Measurements from ENCODE around the gene PAK5.
A peak's percentile ranks its signal among the peaks of the same experiment; 100 is the strongest.

Gene PAK5

GRCh38 chr20:9838378-9839295 lies at the start of gene PAK5:
TSS of gene PAK5 (minus strand) at chr20:9839076. CDS start at chr20:9644328, 194,748 bp downstream.
- peak; percentile 77 for DNase-seq

GRCh38 chr20:9887706-9888105 lies 48.8 kb upstream of the PAK5 start:
- DNase-seq: no peak

GRCh38 chr20:9886227-9886626 lies 47.4 kb upstream of the PAK5 start:
- no peak for DNase-seq

GRCh38 chr20:9884666-9885065 lies 45.8 kb upstream of the PAK5 start:
- DNase-seq: no peak

- no peak for DNase-seq
These were observed 45.2 kb upstream of the PAK5 start for GRCh38 chr20:9884061-9884460.

GRCh38 chr20:9877932-9878495 lies 39.1 kb upstream of the PAK5 start:
- DNase-seq: no peak

- no peak for DNase-seq
These were observed 28.5 kb upstream of the PAK5 start for GRCh38 chr20:9867196-9867980.

- no peak for DNase-seq
These were observed 13.7 kb upstream of the PAK5 start for GRCh38 chr20:9852566-9852965.

- no peak for DNase-seq
These were observed 750 bp upstream of the PAK5 start for GRCh38 chr20:9839626-9840025.

- no peak for DNase-seq
These were observed 870 bp downstream of the PAK5 start for GRCh38 chr20:9838035-9838377.

GRCh38 chr20:9837634-9838033 lies 1.2 kb downstream of the PAK5 start:
- DNase-seq: no peak

GRCh38 chr20:9835302-9835701 lies 3.6 kb downstream of the PAK5 start:
- DNase-seq: no peak

- no peak for DNase-seq
These were observed 7.8 kb downstream of the PAK5 start for GRCh38 chr20:9831032-9831431.

GRCh38 chr20:9829835-9830234 lies 9.0 kb downstream of the PAK5 start:
- DNase-seq: no peak

- no peak for DNase-seq
These were observed 21.2 kb downstream of the PAK5 start for GRCh38 chr20:9817654-9818053.

- no peak for DNase-seq
These were observed 23.2 kb downstream of the PAK5 start for GRCh38 chr20:9815632-9816031.

GRCh38 chr20:9810738-9811137 lies 28.1 kb downstream of the PAK5 start:
- no peak for DNase-seq

GRCh38 chr20:9809271-9809670 lies 29.6 kb downstream of the PAK5 start:
- no peak for DNase-seq

GRCh38 chr20:9808166-9808565 lies 30.7 kb downstream of the PAK5 start:
- DNase-seq: no peak

- no peak for DNase-seq
These were observed 31.7 kb downstream of the PAK5 start for GRCh38 chr20:9807136-9807535.

- DNase-seq: no peak
These were observed 38.5 kb downstream of the PAK5 start for GRCh38 chr20:9800421-9800820.

GRCh38 chr20:9794831-9795230 lies 44.0 kb downstream of the PAK5 start:
- no peak for DNase-seq

- DNase-seq: no peak
These were observed 46.2 kb downstream of the PAK5 start for GRCh38 chr20:9792674-9793073.

GRCh38 chr20:9789131-9789530 lies 49.7 kb downstream of the PAK5 start:
- no peak for DNase-seq
